Liver (tissue), 3 donors: ENCODE results near the gene NTM.

ENCODE experiments used
- CTCF ChIP-seq: fragments of 150-350 bp; IDR thresholded peaks from 2 replicates; pipeline ENCODE4 v1.5.1; 2017; ENCODE audit warnings: improper control_type of control experiment, low read depth, low read length; ENCODE audit not compliant: missing input control
- EGR1 ChIP-seq, 2 donors: IDR thresholded peaks; 2 replicates each; pipeline ENCODE4 v1.6.1; 2016 to 2018; ENCODE audit warnings: antibody characterized with exemption in 2 of 2, low read depth in 2 of 2
- GABPA ChIP-seq, 2 donors: IDR thresholded peaks in 1 of 2; conservative IDR thresholded peaks in 1 of 2; 2 replicates each; pipeline ENCODE4 v1.6.1; 2016; ENCODE audit warnings: antibody characterized with exemption in 2 of 2, mild to moderate bottlenecking in 1 of 2, moderate library complexity in 1 of 2
- HNF4G ChIP-seq: IDR thresholded peaks from 2 replicates; pipeline ENCODE4 v1.6.1; 2016; ENCODE audit warnings: antibody characterized with exemption
- JUND ChIP-seq, 2 donors: IDR thresholded peaks; 2 replicates each; pipeline ENCODE4 v1.6.1; 2016; ENCODE audit warnings: antibody characterized with exemption in 2 of 2
- REST ChIP-seq: IDR thresholded peaks from 2 replicates; pipeline ENCODE4 v1.6.1; 2016; ENCODE audit warnings: antibody characterized with exemption, mild to moderate bottlenecking
- donor health status: healthy.
- donor health status: healthy.

- no peak for TF ChIP-seq CTCF
- no peak for TF ChIP-seq HNF4G
- TF ChIP-seq GABPA (IDR thresholded peaks at IDR 0.05 in 1 of 2, conservative IDR thresholded peaks at IDR 0.05 in 1 of 2), result no peak
- TF ChIP-seq EGR1 (IDR thresholded peaks at IDR 0.05; ENCODE audit: low read depth in 2 of 2), result no peak
- TF ChIP-seq REST, result no peak
- no peak for TF ChIP-seq JUND (IDR thresholded peaks at IDR 0.05)
Observed at GRCh38 chr11:131922220-131922619, 551.8 kb downstream of the NTM start.
